HCT116 (cell line): ENCODE measurements around the gene MARVELD1.

Experiments used
- EZH2 ChIP-seq: fragments of 200-600 bp; sonication (generic); IDR thresholded peaks from 2 replicates; pipeline ENCODE4 v1.6.1; 2017; ENCODE audit warnings: antibody characterized with exemption, mixed run types
- FOSL1 ChIP-seq: IDR thresholded peaks from 2 replicates; pipeline ENCODE4 v1.6.1; 2012; ENCODE audit warnings: low read depth
- POLR2A ChIP-seq: IDR thresholded peaks from 2 replicates; pipeline ENCODE4 v1.7.0; 2011; ENCODE audit warnings: borderline replicate concordance; ENCODE audit not compliant: insufficient read depth, insufficient read length; ENCODE audit errors: extremely low read depth
- YY1 ChIP-seq: IDR thresholded peaks from 2 replicates; pipeline ENCODE4 v1.6.1; 2011; ENCODE audit warnings: low read length, low read depth, moderate library complexity, mild to moderate bottlenecking; ENCODE audit not compliant: insufficient replicate concordance; ENCODE audit errors: extremely low read depth
- TF ChIP-seq, protein P1 (sequence below), 3 experiments: fragments of 200-600 bp in 1 of 3; sonication (generic) in 1 of 3; IDR thresholded peaks in 2 of 3; conservative IDR thresholded peaks in 1 of 3; 2 replicates each; pipeline ENCODE4 v1.5.1; 2012 to 2017; ENCODE audit warnings: low read depth in 2 of 3, low read length in 2 of 3, antibody characterized with exemption in 1 of 3, borderline replicate concordance in 1 of 3, control low read depth in 1 of 3, mild to moderate bottlenecking in 1 of 3, mixed read lengths in 1 of 3, mixed run types in 1 of 3, moderate library complexity in 1 of 3; ENCODE audit not compliant: insufficient read depth in 1 of 3
- TF ChIP-seq, protein P2 (sequence below): IDR thresholded peaks from 2 replicates; pipeline ENCODE4 v1.6.1; 2012

- TF ChIP-seq, protein P1, sequence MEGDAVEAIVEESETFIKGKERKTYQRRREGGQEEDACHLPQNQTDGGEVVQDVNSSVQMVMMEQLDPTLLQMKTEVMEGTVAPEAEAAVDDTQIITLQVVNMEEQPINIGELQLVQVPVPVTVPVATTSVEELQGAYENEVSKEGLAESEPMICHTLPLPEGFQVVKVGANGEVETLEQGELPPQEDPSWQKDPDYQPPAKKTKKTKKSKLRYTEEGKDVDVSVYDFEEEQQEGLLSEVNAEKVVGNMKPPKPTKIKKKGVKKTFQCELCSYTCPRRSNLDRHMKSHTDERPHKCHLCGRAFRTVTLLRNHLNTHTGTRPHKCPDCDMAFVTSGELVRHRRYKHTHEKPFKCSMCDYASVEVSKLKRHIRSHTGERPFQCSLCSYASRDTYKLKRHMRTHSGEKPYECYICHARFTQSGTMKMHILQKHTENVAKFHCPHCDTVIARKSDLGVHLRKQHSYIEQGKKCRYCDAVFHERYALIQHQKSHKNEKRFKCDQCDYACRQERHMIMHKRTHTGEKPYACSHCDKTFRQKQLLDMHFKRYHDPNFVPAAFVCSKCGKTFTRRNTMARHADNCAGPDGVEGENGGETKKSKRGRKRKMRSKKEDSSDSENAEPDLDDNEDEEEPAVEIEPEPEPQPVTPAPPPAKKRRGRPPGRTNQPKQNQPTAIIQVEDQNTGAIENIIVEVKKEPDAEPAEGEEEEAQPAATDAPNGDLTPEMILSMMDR (IDR thresholded peaks at IDR 0.05 in 2 of 3, conservative IDR thresholded peaks at IDR 0.05 in 1 of 3; ENCODE audit: borderline replicate concordance in 1 of 3, insufficient read depth in 1 of 3, low read depth in 2 of 3, low read length in 2 of 3), result no peak
- TF ChIP-seq, protein P2, sequence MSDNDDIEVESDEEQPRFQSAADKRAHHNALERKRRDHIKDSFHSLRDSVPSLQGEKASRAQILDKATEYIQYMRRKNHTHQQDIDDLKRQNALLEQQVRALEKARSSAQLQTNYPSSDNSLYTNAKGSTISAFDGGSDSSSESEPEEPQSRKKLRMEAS, result no peak
- TF ChIP-seq EZH2, result no peak
- TF ChIP-seq POLR2A, result no peak
- TF ChIP-seq FOSL1, result no peak
- no peak for TF ChIP-seq YY1
Measured at GRCh38 chr10:97738616-97739015, 25.1 kb downstream of the MARVELD1 start.
